H1 (cell line): ENCODE results near the gene RNF20. TPM values are rescaled to one million over a fixed set of nuclear protein-coding genes. Genes with fewer than 3 reads are reported as not detected.

Experiments used
- CTCF ChIA-PET: fragments of 300-600 bp; sonication (Branson Sonifier 250); formaldehyde crosslinking; loops from one replicate; lab custom pipeline; 2021; ENCODE audit not compliant: partially characterized antibody; lab: Charles Lee
- POLR2A ChIA-PET: fragments of 300-600 bp; sonication (Branson Sonifier 250); formaldehyde crosslinking; loops from one replicate; lab custom pipeline; 2021; ENCODE audit warnings: inconsistent platforms; ENCODE audit not compliant: partially characterized antibody; lab: Charles Lee
- DNase-seq, 2 experiments: peaks; one replicate each; pipeline versions ENCODE4 v3.0.0 to v3.0.0-alpha.2; 2010 to 2022; ENCODE audit warnings: low spot score in 2 of 2, low read depth in 1 of 2, mixed read lengths in 1 of 2
- FAIRE-seq: peaks from 2 replicates; lab custom pipeline; 2011; peaks lifted over from hg19 to GRCh38; lab: Jason Lieb, UNC
- H2AFZ ChIP-seq: 2 replicates; pipeline ENCODE4 v1.8.1; 2012; ENCODE audit warnings: low read length, inconsistent platforms
- H2AK5ac ChIP-seq: 2 replicates; pipeline ENCODE4 v1.6.1; 2013; ENCODE audit warnings: low read depth, low read length
- H2BK120ac ChIP-seq: replicated peaks from 2 replicates; pipeline ENCODE3; 2013; ENCODE audit warnings: low read depth, low read length, inconsistent platforms
- H2BK12ac ChIP-seq: 2 replicates; pipeline ENCODE4 v1.6.1; 2013; ENCODE audit warnings: low read depth, low read length
- H2BK15ac ChIP-seq: 2 replicates; pipeline ENCODE4 v1.6.1; 2013; ENCODE audit warnings: low read length
- H2BK20ac ChIP-seq: 2 replicates; pipeline ENCODE4 v1.6.1; 2013; ENCODE audit warnings: low read length
- H2BK5ac ChIP-seq: 2 replicates; pipeline ENCODE4 v1.6.1; 2013; ENCODE audit warnings: low read depth, low read length
- H3K14ac ChIP-seq: 2 replicates; pipeline ENCODE4 v1.6.1; 2013; ENCODE audit warnings: inconsistent platforms; ENCODE audit not compliant: insufficient read length
- H3K18ac ChIP-seq: 2 replicates; pipeline ENCODE4 v1.6.1; 2013; ENCODE audit warnings: low read length; ENCODE audit errors: extremely low read depth
- H3K23ac ChIP-seq: 2 replicates; pipeline ENCODE4 v1.6.1; 2013; ENCODE audit warnings: inconsistent platforms; ENCODE audit not compliant: insufficient read length
- H3K23me2 ChIP-seq: 2 replicates; pipeline ENCODE4 v1.6.1; 2013; ENCODE audit warnings: low read depth, low read length
- H3K27ac ChIP-seq: 2 replicates; pipeline ENCODE4 v1.6.1; 2011; ENCODE audit warnings: low read depth, low read length, inconsistent platforms
- H3K27me3 ChIP-seq, 4 experiments: replicated peaks in 1 of 4; 1 replicate in 1 of 4; 2 replicates in 3 of 4; pipeline versions ENCODE4 v1.6.1 to v1.8.1; 2011 to 2013; ENCODE audit warnings: low read length in 3 of 4, mild to moderate bottlenecking in 3 of 4, inconsistent platforms in 2 of 4, mixed read lengths in 2 of 4, moderate library complexity in 1 of 4; ENCODE audit not compliant: control insufficient read depth in 3 of 4, insufficient read depth in 3 of 4; ENCODE audit errors: extremely low read depth in 1 of 4
- H3K36me3 ChIP-seq, 4 experiments: 2 replicates each; pipeline versions ENCODE4 v1.6.1 to v1.8.1; 2011 to 2013; ENCODE audit warnings: mild to moderate bottlenecking in 4 of 4, low read length in 3 of 4, moderate library complexity in 2 of 4, control low read depth in 1 of 4, inconsistent platforms in 1 of 4; ENCODE audit not compliant: insufficient read depth in 4 of 4, control insufficient read depth in 2 of 4
- H3K4ac ChIP-seq: replicated peaks from 2 replicates; pipeline ENCODE3; 2013; ENCODE audit warnings: low read length, low read depth, mixed read lengths, inconsistent platforms; ENCODE audit not compliant: insufficient read length
- H3K4me1 ChIP-seq, 4 experiments: replicated peaks in 1 of 4; 1 replicate in 1 of 4; 2 replicates in 3 of 4; pipeline versions ENCODE4 v1.6.1 to v1.8.1; 2011 to 2013; ENCODE audit warnings: low read length in 3 of 4, inconsistent platforms in 2 of 4, mixed read lengths in 1 of 4; ENCODE audit not compliant: insufficient read depth in 4 of 4, control insufficient read depth in 3 of 4
- H3K4me2 ChIP-seq, 2 experiments: 2 replicates each; pipeline versions ENCODE4 v1.6.1 to v1.8.1; 2011 to 2013; ENCODE audit warnings: low read depth in 2 of 2, low read length in 2 of 2, control low read depth in 1 of 2, inconsistent platforms in 1 of 2, mild to moderate bottlenecking in 1 of 2; ENCODE audit not compliant: insufficient read depth in 1 of 2
- H3K4me3 ChIP-seq, 4 experiments: fragments of 200-600, 300-600 bp in 1 of 4; sonication (generic), shearing (Covaris generic), sonication (Bioruptor Twin) in 1 of 4; 2 replicates each; pipeline versions ENCODE4 v1.5.1 to v1.8.1; 2011 to 2016; ENCODE audit warnings: low read length in 4 of 4, low read depth in 3 of 4, control low read depth in 2 of 4, inconsistent platforms in 2 of 4, mild to moderate bottlenecking in 2 of 4, mixed read lengths in 1 of 4, moderate library complexity in 1 of 4; ENCODE audit not compliant: insufficient read depth in 2 of 4; ENCODE audit errors: extremely low read depth in 1 of 4
- H3K56ac ChIP-seq: replicated peaks from 2 replicates; pipeline ENCODE3; 2013; ENCODE audit warnings: low read depth, mild to moderate bottlenecking, mixed read lengths, low read length, inconsistent platforms; ENCODE audit not compliant: insufficient read length
- H3K79me1 ChIP-seq: 2 replicates; pipeline ENCODE4 v1.6.1; 2013; ENCODE audit warnings: low read depth, low read length, control low read depth
- H3K79me2 ChIP-seq, 2 experiments: 2 replicates each; pipeline versions ENCODE4 v1.6.1 to v1.8.1; 2012 to 2013; ENCODE audit warnings: low read length in 2 of 2, mild to moderate bottlenecking in 2 of 2, inconsistent platforms in 1 of 2; ENCODE audit not compliant: insufficient read depth in 2 of 2, control insufficient read depth in 1 of 2
- H3K9ac ChIP-seq, 4 experiments: replicated peaks in 1 of 4; 1 replicate in 1 of 4; 2 replicates in 3 of 4; pipeline versions ENCODE4 v1.6.1 to v1.8.1; 2011 to 2013; ENCODE audit warnings: low read depth in 3 of 4, low read length in 3 of 4, control low read depth in 2 of 4, mild to moderate bottlenecking in 2 of 4, moderate library complexity in 2 of 4, inconsistent platforms in 1 of 4; ENCODE audit errors: extremely low read depth in 1 of 4
- H3K9me3 ChIP-seq, 2 experiments: 2 replicates each; pipeline versions ENCODE4 v1.6.1 to v1.8.1; 2012 to 2013; ENCODE audit warnings: mild to moderate bottlenecking in 2 of 2, moderate library complexity in 2 of 2, control low read depth in 1 of 2, inconsistent platforms in 1 of 2, low read depth in 1 of 2, low read length in 1 of 2, mixed read lengths in 1 of 2; ENCODE audit not compliant: insufficient read depth in 2 of 2
- H4K20me1 ChIP-seq, 2 experiments: replicated peaks in 1 of 2; 2 replicates each; pipeline versions ENCODE3 to v1.8.1; 2011 to 2013; ENCODE audit warnings: inconsistent platforms in 2 of 2, low read length in 2 of 2, mild to moderate bottlenecking in 1 of 2; ENCODE audit not compliant: insufficient read depth in 2 of 2, control insufficient read depth in 1 of 2
- H4K5ac ChIP-seq: 2 replicates; pipeline ENCODE4 v1.6.1; 2013; ENCODE audit warnings: low read length, low read depth, mixed read lengths, inconsistent platforms; ENCODE audit not compliant: insufficient read length
- H4K8ac ChIP-seq: 2 replicates; pipeline ENCODE4 v1.8.0; 2013; ENCODE audit warnings: mild to moderate bottlenecking, moderate library complexity, low read length, inconsistent platforms; ENCODE audit not compliant: insufficient read depth; ENCODE audit errors: extremely low read depth
- H4K91ac ChIP-seq: replicated peaks from 2 replicates; pipeline ENCODE3; 2013; ENCODE audit warnings: low read length, mixed read lengths, inconsistent platforms; ENCODE audit not compliant: insufficient read length
- EP300 ChIP-seq, 2 experiments: IDR thresholded peaks; 1 replicate in 1 of 2; 2 replicates in 1 of 2; pipeline ENCODE4 v1.6.1; 2011 to 2012; ENCODE audit warnings: low read depth in 2 of 2, low read length in 2 of 2, mild to moderate bottlenecking in 2 of 2, borderline replicate concordance in 1 of 2, inconsistent platforms in 1 of 2, moderate library complexity in 1 of 2
- FOSL1 ChIP-seq: IDR thresholded peaks from 2 replicates; pipeline ENCODE4 v1.6.1; 2011; ENCODE audit warnings: mild to moderate bottlenecking, low read depth, low read length, moderate library complexity; ENCODE audit not compliant: insufficient read depth
- HDAC6 ChIP-seq: IDR thresholded peaks from one replicate; pipeline ENCODE4 v1.7.1; 2012; ENCODE audit warnings: low read depth, mild to moderate bottlenecking, inconsistent platforms, low read length, moderate library complexity
- PHF8 ChIP-seq: fragments of 200-600 bp; sonication (generic); conservative IDR thresholded peaks from 2 replicates; pipeline ENCODE4 v1.7.1; 2012; ENCODE audit warnings: low read depth, mild to moderate bottlenecking, inconsistent platforms, low read length, moderate library complexity
- RBBP5 ChIP-seq: IDR thresholded peaks from 2 replicates; pipeline ENCODE4 v1.7.1; 2012; ENCODE audit warnings: low read depth, mild to moderate bottlenecking, inconsistent platforms, low read length, moderate library complexity, borderline replicate concordance
- SP2 ChIP-seq: IDR thresholded peaks from 2 replicates; pipeline ENCODE4 v1.6.1; 2012; ENCODE audit warnings: mild to moderate bottlenecking, low read length, inconsistent platforms
- TCF12 ChIP-seq: IDR thresholded peaks from 2 replicates; pipeline ENCODE4 v1.6.1; 2011; ENCODE audit warnings: low read depth, mild to moderate bottlenecking, low read length
- WGBS, 2 experiments: shearing (Covaris generic) in 1 of 2; methylation state at CpG; one replicate each; pipeline versions ENCODE4 v1.1.6 to v1.1.7; 2013 to 2015; ENCODE audit warnings: low lambda C conversion rate in 2 of 2, mixed read lengths in 2 of 2, inconsistent platforms in 1 of 2, low coverage in 1 of 2, missing lambda C conversion rate in 1 of 2; ENCODE audit not compliant: insufficient replicate concordance in 2 of 2, insufficient coverage in 1 of 2, insufficient read length in 1 of 2; ENCODE audit errors: extremely low coverage in 1 of 2, missing lambda C conversion rate in 1 of 2; 5-methylcytosine and 5-hydroxymethylcytosine counted together
- polyA plus RNA-seq, 7 experiments: library from polyadenylated mRNA; depleted of rRNA in 3 of 7; stranded (reverse) in 5 of 7; unstranded in 2 of 7; fragments of >200 nt in 5 of 7; fragments of 200-250 nt in 2 of 7; gene quantifications; 1 replicate in 5 of 7; 2 replicates in 1 of 7; 4 replicates in 1 of 7; pipeline versions ENCODE4 v1.2.1 to v1.2.3, GENCODE V29; 2011 to 2013; ENCODE audit warnings: missing spikeins in 2 of 7, mixed read lengths in 2 of 7
- total RNA-seq: library from RNA; stranded (reverse); fragmentation: NEBNext Ultra II Directional; extraction: Animal tissue kit (Norgen Biotek cat#: 25700); gene quantifications from 2 replicates; pipeline ENCODE4 v1.2.1, GENCODE V29; 2021

The RNF20 gene
- total and polyA plus RNA-seq, 2 of the 8 experiments (the other 6 are each of a cell fraction or from before 2014, with no cell fraction given) = 9.4 to 65.2 TPM

GRCh38 chr9:101604296-101604695 is 70.6 kb downstream of the RNF20 start:
- H2AK5ac ChIP-seq = no peak overlapping the region
- ChIA-PET CTCF (interaction anchor here (1.6 kb wide), 1 partner anchor 31 kb away, joined by 4 read pairs; no protein-coding TSS in a partner anchor), POLR2A (no interaction called here)
- H3K23me2 ChIP-seq = no peaks in the 10 kb centered on the region
- FAIRE-seq = no peak
- no peak overlapping the region for H2BK12ac ChIP-seq
- H3K79me1 ChIP-seq = no peaks in the 10 kb centered on the region
- H3K23ac ChIP-seq = no peak overlapping the region
- WGBS, 2 experiments = 79% methylated on average over 2 of the region's 2 CpGs; no CpG with 5 or more reads in 1 of the 2 experiments
- no peak overlapping the region for H2BK120ac ChIP-seq
- DNase-seq = no peak
- no peak overlapping the region for H3K14ac ChIP-seq
- H3K4ac ChIP-seq = no peak overlapping the region
- no peak overlapping the region for H2BK5ac ChIP-seq
- no peaks in the 10 kb centered on the region for H3K36me3 ChIP-seq
- no peak overlapping the region for H4K8ac ChIP-seq
- no peak overlapping the region for H2BK15ac ChIP-seq
- H4K5ac ChIP-seq = no peak overlapping the region
- no peaks in the 10 kb centered on the region for H3K9me3 ChIP-seq
- no peaks in the 10 kb centered on the region for H3K4me1 ChIP-seq
- no peak overlapping the region for H3K27ac ChIP-seq
- no peak overlapping the region for H3K4me3 ChIP-seq
- H2AFZ ChIP-seq = no peak overlapping the region
- H3K27me3 ChIP-seq = no peaks in the 10 kb centered on the region
- H3K79me2 ChIP-seq = no peaks in the 10 kb centered on the region
- no peaks in the 10 kb centered on the region for H4K20me1 ChIP-seq
- H3K4me2 ChIP-seq = no peak overlapping the region
- no peak overlapping the region for H4K91ac ChIP-seq
- H2BK20ac ChIP-seq = no peak overlapping the region
- no peak overlapping the region for H3K9ac ChIP-seq
- no peak overlapping the region for H3K18ac ChIP-seq
- H3K56ac ChIP-seq = no peak overlapping the region
- TF ChIP-seq FOSL1 (no peak), HDAC6 (no peak), SP2 (no peak), TCF12 (no peak), RBBP5 (no peak), EP300 (IDR thresholded peaks at IDR 0.05; ENCODE audit: borderline replicate concordance in 1 of 2, low read depth in 2 of 2, low read length in 2 of 2) (no peak), PHF8 (no peak)
